ENCODE measurements around the gene TENM3.

The TENM3 gene

GRCh38 chr4:182700362-182701160 is 457.4 kb downstream of the TENM3 start:
- no peak for DNase-seq

GRCh38 chr4:182704077-182704476 is 460.9 kb downstream of the TENM3 start:
- DNase-seq: no peak

- no peak for DNase-seq
Measured at GRCh38 chr4:182704948-182705347, 461.7 kb downstream of the TENM3 start.

GRCh38 chr4:182705389-182705788 is 462.2 kb downstream of the TENM3 start:
- DNase-seq: no peak

GRCh38 chr4:182711211-182711610 is 468.0 kb downstream of the TENM3 start:
- DNase-seq: no peak

GRCh38 chr4:182715548-182715947 is 472.3 kb downstream of the TENM3 start:
- DNase-seq: no peak

GRCh38 chr4:182716192-182716591 is 473.0 kb downstream of the TENM3 start:
- no peak for DNase-seq

GRCh38 chr4:182717788-182718583 is 474.8 kb downstream of the TENM3 start:
- DNase-seq: no peak

GRCh38 chr4:182724414-182724813 is 481.2 kb downstream of the TENM3 start:
- no peak for DNase-seq

- no peak for DNase-seq
Measured at GRCh38 chr4:182729516-182729915, 486.3 kb downstream of the TENM3 start.

GRCh38 chr4:182730791-182731190 is 487.6 kb downstream of the TENM3 start:
- no peak for DNase-seq

GRCh38 chr4:182736207-182736606 is 493.0 kb downstream of the TENM3 start:
- DNase-seq: no peak

- no peak for DNase-seq
Measured at GRCh38 chr4:182738283-182739047, 495.3 kb downstream of the TENM3 start.

GRCh38 chr4:182740256-182740655 is 497.1 kb downstream of the TENM3 start:
- no peak for DNase-seq

GRCh38 chr4:182741054-182741453 is 497.9 kb downstream of the TENM3 start:
- DNase-seq: no peak

- DNase-seq: no peak
Measured at GRCh38 chr4:182741914-182742313, 498.7 kb downstream of the TENM3 start.

- no peak for DNase-seq
Measured at GRCh38 chr4:182743815-182744214, 500.6 kb downstream of the TENM3 start.

GRCh38 chr4:182745237-182745636 is 502.0 kb downstream of the TENM3 start:
- DNase-seq: no peak

GRCh38 chr4:182746876-182747275 is 503.7 kb downstream of the TENM3 start:
- no peak for DNase-seq

- DNase-seq: no peak
Measured at GRCh38 chr4:182748283-182748682, 505.1 kb downstream of the TENM3 start.

GRCh38 chr4:182748949-182749348 is 505.7 kb downstream of the TENM3 start:
- no peak for DNase-seq

- no peak for DNase-seq
Measured at GRCh38 chr4:182749667-182750167, 506.5 kb downstream of the TENM3 start.

All from activated CD4-positive, alpha-beta T cell treated with anti-CD3 and anti-CD28 coated beads, Interleukin-2, amount 50 U/mL, for 48 hours (primary cell).